ENCODE data around the gene CDC14B.
"Not testable (repeated sequence)": the region's sequence is repeated elsewhere in the genome, so short reads cannot be mapped to it uniquely, and the experiment has no call there.

CDC14B gene

GRCh38 chr9:96587338-96588315, 32.0 kb downstream of the CDC14B start:
- H3K4me3 ChIP-seq (ENCODE audit: low read depth, low read length) = no peak overlapping the region
- no peak for TF ChIP-seq CTCF (IDR thresholded peaks at IDR 0.05; ENCODE audit: insufficient read depth, low read depth, low read length, missing control alignments)
- no peak for DNase-seq (ENCODE audit: low read depth)

GRCh38 chr9:96585426-96585825, 34.2 kb downstream of the CDC14B start:
- H3K4me3 ChIP-seq (ENCODE audit: low read depth, low read length) = no peak overlapping the region
- DNase-seq (ENCODE audit: low read depth) = no peak
- no peak for TF ChIP-seq CTCF (IDR thresholded peaks at IDR 0.05; ENCODE audit: insufficient read depth, low read depth, low read length, missing control alignments)

DNA sequence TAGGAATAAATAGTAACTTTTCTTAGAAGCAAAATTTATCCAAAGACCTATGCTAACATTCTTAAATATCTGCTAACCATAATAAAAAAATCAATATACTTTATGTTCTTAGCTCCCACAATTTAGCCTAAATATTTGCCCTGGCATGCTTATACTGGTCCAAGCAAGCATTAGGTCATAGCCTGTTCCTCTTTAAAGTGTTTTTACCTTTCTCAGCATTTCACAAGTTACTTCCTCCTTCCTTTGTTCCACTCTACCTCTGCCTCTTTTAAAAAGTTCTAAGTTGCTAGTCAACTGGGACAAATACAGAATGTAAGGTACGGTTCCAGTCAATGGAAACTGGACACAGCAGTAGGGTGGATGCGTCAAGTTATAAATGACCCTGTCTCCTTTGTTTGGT, 37.4 kb downstream of the CDC14B start:
- not testable (repeated sequence) for DNase-seq (ENCODE audit: low read depth); H3K4me3 ChIP-seq (ENCODE audit: low read depth, low read length)

- DNase-seq (ENCODE audit: low read depth) = no peak
- no peak overlapping the region for H3K4me3 ChIP-seq (ENCODE audit: low read depth, low read length)
- TF ChIP-seq CTCF (IDR thresholded peaks at IDR 0.05; ENCODE audit: insufficient read depth, low read depth, low read length, missing control alignments) = no peak
These were observed 37.9 kb downstream of the CDC14B start for GRCh38 chr9:96581786-96582185.

DNA sequence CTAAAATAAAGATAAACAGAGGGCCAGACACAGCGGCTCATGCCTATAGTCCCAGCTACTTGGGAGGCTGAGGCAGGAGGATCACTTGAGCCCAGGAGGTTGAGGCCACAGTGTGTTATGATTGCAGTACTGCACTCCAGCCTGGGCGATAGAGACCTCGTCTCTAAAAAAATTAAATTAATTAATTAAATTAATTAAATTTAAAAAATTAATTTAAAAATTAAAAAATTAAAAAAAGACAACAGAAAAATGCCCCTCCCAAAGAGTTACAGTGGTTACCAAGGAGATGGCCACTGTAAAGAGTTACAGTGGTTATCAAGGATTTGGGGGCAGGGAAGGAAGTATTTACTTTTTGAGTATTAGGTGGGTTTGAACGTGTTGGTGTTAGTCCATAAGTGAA, 38.3 kb downstream of the CDC14B start:
- H3K4me3 ChIP-seq (ENCODE audit: low read depth, low read length) = no peak overlapping the region
- DNase-seq (ENCODE audit: low read depth) = no peak
- no peak for TF ChIP-seq CTCF (IDR thresholded peaks at IDR 0.05; ENCODE audit: insufficient read depth, low read depth, low read length, missing control alignments)

GRCh38 chr9:96574931-96575351, 44.7 kb downstream of the CDC14B start:
- TF ChIP-seq CTCF (IDR thresholded peaks at IDR 0.05; ENCODE audit: insufficient read depth, low read depth, low read length, missing control alignments) = no peak
- no peak overlapping the region for H3K4me3 ChIP-seq (ENCODE audit: low read depth, low read length)
- no peak for DNase-seq (ENCODE audit: low read depth)

GRCh38 chr9:96574455-96574854, 45.2 kb downstream of the CDC14B start:
- H3K4me3 ChIP-seq (ENCODE audit: low read depth, low read length) = no peak overlapping the region

More at GRCh38 chr9:96574455-96574854, 45.2 kb downstream of the CDC14B start:
- TF ChIP-seq CTCF (IDR thresholded peaks at IDR 0.05; ENCODE audit: insufficient read depth, low read depth, low read length, missing control alignments) = no peak
- DNase-seq (ENCODE audit: low read depth) = no peak

Data from GM12865 (cell line).